Activated T-cell treated with anti-CD3 and anti-CD28 coated beads for 48 hours (primary cell): ENCODE measurements around the gene MLYCD.

Experiments used
- DNase-seq: peaks from one replicate; pipeline ENCODE4 v3.0.0-alpha.2; 2020; ENCODE audit warnings: low read depth

Gene MLYCD

GRCh38 chr16:83956336-83957289 lies 57.7 kb downstream of the MLYCD start:
- peak; percentile 71 for DNase-seq

GRCh38 chr16:83957296-83957855 lies 58.5 kb downstream of the MLYCD start:
- no peak for DNase-seq

- DNase-seq: no peak
Observed at GRCh38 chr16:83958137-83958845, 59.4 kb downstream of the MLYCD start.

GRCh38 chr16:83958846-83959565 lies 60.1 kb downstream of the MLYCD start:
- DNase-seq: no peak

- DNase-seq: no peak
Observed at GRCh38 chr16:83959656-83960434, 60.9 kb downstream of the MLYCD start.

GRCh38 chr16:83960521-83961249 lies 61.8 kb downstream of the MLYCD start:
- no peak for DNase-seq

- no peak for DNase-seq
Observed at GRCh38 chr16:83961591-83961990, 62.7 kb downstream of the MLYCD start.

GRCh38 chr16:83963277-83964119 lies 64.6 kb downstream of the MLYCD start:
- no peak for DNase-seq

GRCh38 chr16:83964684-83965443 lies 65.9 kb downstream of the MLYCD start:
- DNase-seq: no peak

GRCh38 chr16:83965444-83966152 lies 66.7 kb downstream of the MLYCD start:
- DNase-seq: no peak

- DNase-seq: no peak
Observed at GRCh38 chr16:83966153-83966696, 67.3 kb downstream of the MLYCD start.

GRCh38 chr16:83967091-83967490 lies 68.2 kb downstream of the MLYCD start:
- no peak for DNase-seq

GRCh38 chr16:83967838-83968305 lies 69.0 kb downstream of the MLYCD start, which contains the start of gene NECAB2:
Gene NECAB2, plus strand, starts transcription at chr16:83968244. Its CDS starts 405 bp downstream, at chr16:83968649.
- DNase-seq: peak; percentile 35

- no peak for DNase-seq
Observed at GRCh38 chr16:83968306-83968851, 69.5 kb downstream of the MLYCD start.

- no peak for DNase-seq
Observed at GRCh38 chr16:83968891-83969649, 70.2 kb downstream of the MLYCD start.

GRCh38 chr16:83969771-83970429 lies 71.0 kb downstream of the MLYCD start:
- no peak for DNase-seq
